GM12891 (cell line): ENCODE measurements around the gene LAMP1.

Experiments
- DNase-seq: peaks from one replicate; pipeline ENCODE4 v3.0.0; 2011; ENCODE audit warnings: low spot score; ENCODE audit not compliant: insufficient read length
- FAIRE-seq: peaks from 2 replicates; lab custom pipeline; 2011; peaks lifted over from hg19 to GRCh38; lab: Jason Lieb, UNC
- PAX5 ChIP-seq: IDR thresholded peaks from 2 replicates; pipeline ENCODE4 v1.6.1; 2011; ENCODE audit warnings: low read length, moderate library complexity, mild to moderate bottlenecking; ENCODE audit not compliant: insufficient read depth, severe bottlenecking
- POLR2A ChIP-seq: IDR thresholded peaks from 2 replicates; pipeline ENCODE4 v1.6.1; 2011; ENCODE audit warnings: low read depth, low read length, control low read depth
- POLR2AphosphoS5 ChIP-seq: IDR thresholded peaks from 2 replicates; pipeline ENCODE4 v1.6.1; 2011; ENCODE audit warnings: low read depth, low read length, control low read depth
- POU2F2 ChIP-seq: IDR thresholded peaks from 2 replicates; pipeline ENCODE4 v1.6.1; 2011; ENCODE audit warnings: low read depth, mild to moderate bottlenecking, control low read depth, low read length, moderate library complexity
- SPI1 ChIP-seq: IDR thresholded peaks from 2 replicates; pipeline ENCODE4 v1.6.1; 2011; ENCODE audit warnings: low read depth, low read length, control low read depth
- TAF1 ChIP-seq: IDR thresholded peaks from 2 replicates; pipeline ENCODE4 v1.6.1; 2011; ENCODE audit warnings: low read depth, low read length, control low read depth

LAMP1 gene

DNA sequence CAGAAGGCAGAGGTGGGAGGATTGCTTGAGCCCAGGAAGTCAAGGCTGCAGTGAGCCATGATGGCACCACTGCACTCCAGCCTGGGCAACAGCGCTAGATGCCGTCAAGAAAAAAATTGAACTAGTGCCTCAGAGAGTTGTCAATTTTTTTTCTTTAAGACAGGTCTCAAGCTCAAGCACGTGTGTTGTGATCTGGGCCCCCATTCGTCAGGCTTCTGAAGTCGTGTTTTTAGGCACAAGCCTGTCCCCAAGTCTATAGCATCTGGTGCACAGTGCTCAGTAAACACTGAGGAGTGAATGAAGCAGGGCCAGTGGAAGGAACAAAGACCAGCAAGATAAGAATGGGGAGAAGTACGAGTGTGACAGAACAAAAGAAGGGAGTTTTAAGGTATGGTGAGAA, 23.7 kb upstream of the LAMP1 start:
- TF ChIP-seq POU2F2 (no peak), TAF1 (no peak), POLR2AphosphoS5 (no peak), POLR2A (no peak), SPI1 (no peak), PAX5 (no peak)
- FAIRE-seq, result no peak
- DNase-seq, result no peak

DNA sequence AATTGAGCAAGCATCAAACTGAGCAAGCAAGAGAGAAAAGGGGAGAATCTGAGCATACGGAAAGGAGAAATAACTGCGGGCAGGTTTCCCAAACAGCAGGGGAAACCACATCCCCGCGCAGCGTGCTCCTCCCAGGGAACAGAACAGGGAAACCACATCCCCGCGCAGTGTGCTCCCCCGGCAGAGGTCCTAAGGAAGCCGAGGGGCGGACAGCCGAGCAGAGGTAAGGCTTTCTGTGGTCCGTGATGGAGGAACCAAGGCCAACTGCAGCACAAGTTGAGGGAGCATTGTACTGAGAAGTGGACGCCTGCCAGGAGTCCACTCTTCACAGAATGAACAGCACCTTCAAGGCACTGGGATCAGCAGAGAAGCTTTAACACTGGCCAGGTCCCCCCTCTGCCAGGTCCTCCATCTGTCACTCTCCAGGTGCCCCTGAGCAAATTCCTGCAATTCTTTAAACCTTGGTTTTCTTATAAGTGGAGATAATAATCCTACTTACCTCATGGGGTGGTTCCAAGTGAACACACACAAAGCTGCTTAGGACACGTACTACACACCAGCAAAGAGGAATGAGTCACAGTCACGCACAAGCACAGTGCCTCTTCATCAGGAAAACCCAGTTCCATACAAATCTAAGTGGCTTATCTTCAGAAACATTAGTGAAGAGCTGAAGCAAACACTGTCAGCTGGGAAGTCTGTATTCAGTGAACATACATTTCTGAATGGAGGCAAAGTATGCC, 23.0 kb upstream of the LAMP1 start:
- no peak for DNase-seq
- TF ChIP-seq TAF1 (no peak), POU2F2 (no peak), PAX5 (no peak), POLR2A (no peak), SPI1 (no peak), POLR2AphosphoS5 (no peak)
- FAIRE-seq, result no peak

DNA sequence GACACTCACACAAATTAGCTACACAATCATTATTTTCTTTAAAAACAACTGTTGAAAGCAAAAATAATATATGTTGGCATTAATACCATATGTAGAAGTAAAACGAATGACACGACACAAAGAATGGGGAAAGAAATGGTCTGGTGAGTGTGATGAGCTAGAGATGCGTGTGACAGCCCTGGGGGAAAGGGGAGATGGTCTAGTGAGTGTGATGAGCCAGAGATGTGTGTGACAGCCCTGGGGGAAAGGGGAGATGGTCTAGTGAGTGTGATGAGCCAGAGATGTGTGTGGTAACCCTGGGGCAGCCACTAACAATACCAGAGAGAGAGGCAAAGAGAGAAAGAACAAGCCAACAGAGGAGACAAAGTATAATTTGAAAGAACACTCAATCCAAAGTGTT, 22.3 kb upstream of the LAMP1 start:
- FAIRE-seq (peak; percentile 69), DNase-seq (no peak)
- TF ChIP-seq TAF1 (no peak), POU2F2 (no peak), PAX5 (no peak), POLR2A (no peak), SPI1 (no peak), POLR2AphosphoS5 (no peak)

DNA sequence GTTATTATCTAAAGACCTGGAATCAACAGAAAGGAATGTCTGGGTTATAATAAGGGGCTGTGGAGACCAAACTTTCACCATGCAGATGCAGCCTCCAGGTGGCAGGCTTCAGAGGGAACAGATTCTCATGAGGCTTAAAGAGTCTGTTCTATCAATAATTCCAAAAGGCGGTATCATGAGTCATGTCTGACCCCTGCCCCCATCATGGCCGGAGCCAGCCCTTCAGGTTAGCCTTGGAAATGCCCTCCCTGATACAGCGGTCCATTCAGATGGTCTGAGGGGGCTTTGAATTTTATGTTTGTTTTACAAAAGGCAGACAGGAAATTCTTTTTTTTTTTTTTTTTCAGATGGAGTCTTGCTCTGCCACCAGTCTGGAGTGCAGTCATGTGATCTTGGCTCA, 21.7 kb upstream of the LAMP1 start:
- FAIRE-seq, result no peak
- TF ChIP-seq POU2F2, result no peak
- no peak for TF ChIP-seq POLR2A
- TF ChIP-seq POLR2AphosphoS5, result no peak
- TF ChIP-seq TAF1, result no peak
- TF ChIP-seq SPI1, result no peak
- no peak for TF ChIP-seq PAX5
- no peak for DNase-seq

DNA sequence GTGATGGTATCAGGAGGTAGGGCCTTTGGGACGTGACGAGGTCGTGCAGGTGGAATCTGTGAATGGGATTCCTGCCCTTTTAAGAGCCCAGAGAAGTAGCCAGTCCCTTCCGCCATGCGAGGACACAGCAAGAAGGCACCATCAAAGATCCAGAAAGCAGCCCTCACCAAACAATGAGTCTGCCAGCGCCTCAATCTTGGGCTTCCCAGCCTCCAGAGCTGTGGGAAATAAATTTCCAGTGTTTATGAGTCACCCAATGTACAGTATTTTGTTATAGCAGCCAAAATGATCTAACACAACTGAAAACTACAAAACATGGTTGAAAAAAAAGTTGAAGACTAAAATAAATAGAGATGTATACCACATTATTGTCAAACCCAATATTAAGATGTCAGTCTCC, 16.9 kb upstream of the LAMP1 start:
- FAIRE-seq (no peak), DNase-seq (no peak)
- TF ChIP-seq POLR2AphosphoS5 (no peak), POU2F2 (no peak), SPI1 (no peak), TAF1 (no peak), POLR2A (no peak), PAX5 (no peak)

DNA sequence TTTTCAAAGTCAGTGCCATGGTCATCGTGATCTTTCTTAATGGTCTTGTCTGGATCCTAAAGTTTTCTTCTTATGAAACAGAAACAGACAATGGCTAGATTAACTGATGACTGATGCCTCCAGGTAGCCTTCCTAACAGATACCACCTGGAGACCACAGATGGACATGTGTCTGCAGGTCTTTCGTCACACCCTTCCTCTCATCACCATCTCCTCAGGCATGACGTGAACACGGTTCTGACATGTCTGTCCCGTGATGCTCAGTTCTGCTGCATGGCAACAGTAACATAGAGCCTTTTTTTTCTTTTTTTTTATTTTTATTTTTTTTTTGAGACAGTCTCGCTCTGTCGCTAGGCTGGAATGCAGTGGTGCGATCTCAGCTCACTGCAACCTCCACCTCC, 13.1 kb upstream of the LAMP1 start:
- FAIRE-seq (no peak), DNase-seq (no peak)
- TF ChIP-seq TAF1 (no peak), POLR2AphosphoS5 (no peak), PAX5 (no peak), POLR2A (no peak), SPI1 (no peak), POU2F2 (no peak)

DNA sequence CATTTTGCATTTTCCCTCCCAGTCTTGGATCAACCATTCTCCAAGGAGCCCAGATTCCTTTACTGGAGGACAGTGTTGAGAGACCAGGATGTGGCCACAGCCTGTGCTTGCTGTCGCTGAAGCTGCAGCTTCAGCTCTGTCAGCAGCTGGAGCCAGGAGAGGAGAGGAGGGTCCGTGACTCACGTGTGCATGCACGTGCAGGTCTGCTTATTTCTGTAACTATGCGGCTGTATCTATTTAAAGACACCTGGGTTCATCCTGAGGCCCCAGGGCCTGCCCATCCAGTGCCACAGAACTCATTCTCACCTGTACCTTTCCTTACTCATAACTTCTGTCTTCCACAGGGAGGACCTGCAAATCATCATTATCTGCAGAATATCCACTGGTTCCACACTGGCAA, 8.2 kb upstream of the LAMP1 start:
- DNase-seq, result no peak
- FAIRE-seq, result no peak
- no peak for TF ChIP-seq SPI1
- no peak for TF ChIP-seq PAX5
- TF ChIP-seq POU2F2, result no peak
- no peak for TF ChIP-seq POLR2A
- TF ChIP-seq POLR2AphosphoS5, result no peak
- no peak for TF ChIP-seq TAF1

DNA sequence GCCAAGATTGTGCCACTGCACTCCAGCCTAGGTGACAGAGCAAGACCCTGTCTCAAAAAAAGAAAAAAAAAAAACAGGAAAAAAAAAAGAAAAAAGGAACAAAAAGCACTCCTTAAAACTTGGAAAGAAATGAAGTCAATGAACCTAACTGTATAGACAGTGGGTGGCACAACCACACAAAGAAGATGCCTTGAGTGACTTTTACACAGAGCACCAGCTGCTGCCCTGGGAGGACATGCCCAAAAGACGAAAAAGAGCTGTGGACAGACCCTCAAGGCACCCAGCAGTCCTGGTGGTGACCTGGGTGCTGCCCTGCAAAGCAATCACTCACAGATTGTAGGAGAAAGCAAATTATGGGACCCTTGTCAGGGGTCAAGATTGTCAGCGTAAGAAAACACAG, 5.9 kb upstream of the LAMP1 start:
- DNase-seq (no peak), FAIRE-seq (no peak)
- TF ChIP-seq POLR2A (no peak), PAX5 (no peak), SPI1 (no peak), POU2F2 (no peak), POLR2AphosphoS5 (no peak), TAF1 (no peak)

DNA sequence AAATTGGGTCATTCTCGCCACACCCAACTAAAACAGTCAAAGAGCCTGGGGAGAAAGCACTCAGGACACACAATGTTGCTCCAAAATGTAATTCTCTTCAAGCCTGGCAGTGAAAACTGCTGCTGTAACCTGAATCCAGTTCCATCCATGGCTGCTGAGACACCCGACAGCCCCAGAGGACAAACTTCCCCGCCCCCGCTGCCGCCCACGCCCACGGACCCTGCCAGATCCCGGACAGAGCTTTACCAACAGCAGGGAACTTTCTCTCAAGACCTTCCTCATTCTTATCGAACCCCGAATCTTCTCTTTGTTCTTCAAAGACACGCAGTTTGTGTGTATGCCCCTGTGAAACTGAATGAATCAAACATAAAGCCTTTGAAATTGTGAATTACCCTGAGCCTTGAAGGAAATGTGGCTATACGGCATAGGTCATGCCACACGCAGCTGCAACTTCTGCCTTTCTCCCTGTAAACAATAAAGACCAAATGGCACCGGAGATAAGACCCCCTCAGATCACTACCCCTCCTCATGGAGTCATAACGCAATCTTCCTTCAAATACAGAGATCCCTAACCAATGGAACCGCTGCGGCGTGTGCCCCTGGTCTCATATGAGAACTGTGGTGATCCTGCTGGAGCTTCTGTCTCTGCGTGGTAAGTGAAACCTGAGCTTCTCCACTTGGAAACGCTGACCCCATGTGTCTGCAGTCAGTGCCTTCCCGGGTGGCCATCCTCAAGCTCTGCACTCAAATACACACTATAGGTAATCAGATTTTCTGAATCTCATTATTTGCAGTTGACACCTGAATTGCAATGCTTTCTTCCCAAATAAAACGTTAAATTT, 4.8 kb upstream of the LAMP1 start:
- TF ChIP-seq PAX5, result no peak
- no peak for TF ChIP-seq POU2F2
- no peak for TF ChIP-seq POLR2A
- TF ChIP-seq SPI1, result no peak
- TF ChIP-seq TAF1, result no peak
- no peak for TF ChIP-seq POLR2AphosphoS5
- DNase-seq (no peak), FAIRE-seq (peak; percentile 89)
